ENCODE data around the gene CFAP299.

CFAP299 gene

DNA sequence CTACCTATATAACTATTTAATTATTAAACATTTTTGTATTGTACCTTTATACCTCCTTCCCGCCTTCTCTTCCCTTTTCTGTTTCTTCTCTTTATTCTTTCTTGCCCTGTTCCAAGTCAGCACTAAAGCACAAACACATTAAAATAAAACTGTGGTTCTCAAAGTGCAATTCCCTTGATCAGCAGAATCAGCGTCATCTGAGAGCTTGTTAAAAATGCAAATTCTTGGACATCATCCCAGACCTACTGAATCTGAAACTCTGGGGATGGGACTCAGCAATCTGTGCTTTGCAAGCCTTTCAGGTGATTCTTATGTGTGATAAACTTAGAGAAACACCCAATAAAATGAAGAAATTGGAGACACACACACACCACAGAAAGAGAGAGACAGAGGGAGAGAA, 516.5 kb downstream of the CFAP299 start:
- DNase-seq = no peak

DNA sequence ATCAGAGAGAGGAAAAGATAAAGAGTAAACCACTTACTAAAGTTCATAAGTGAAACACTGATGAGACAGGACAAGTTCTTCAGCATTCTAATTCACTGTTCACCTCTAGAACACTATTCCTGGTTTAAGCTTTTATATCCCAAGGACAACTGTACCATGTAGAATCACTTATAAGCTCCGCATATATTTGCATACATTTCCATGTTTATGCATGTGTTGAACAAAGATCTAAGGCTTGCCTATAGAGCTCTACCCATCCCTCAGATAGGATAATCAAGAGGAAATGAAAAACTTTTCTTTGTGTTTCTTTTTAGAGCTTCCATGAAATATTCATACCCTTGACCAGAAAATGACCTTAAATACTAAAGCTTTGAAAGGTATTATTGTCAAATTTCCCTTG, 538.0 kb downstream of the CFAP299 start:
- DNase-seq = no peak

DNA sequence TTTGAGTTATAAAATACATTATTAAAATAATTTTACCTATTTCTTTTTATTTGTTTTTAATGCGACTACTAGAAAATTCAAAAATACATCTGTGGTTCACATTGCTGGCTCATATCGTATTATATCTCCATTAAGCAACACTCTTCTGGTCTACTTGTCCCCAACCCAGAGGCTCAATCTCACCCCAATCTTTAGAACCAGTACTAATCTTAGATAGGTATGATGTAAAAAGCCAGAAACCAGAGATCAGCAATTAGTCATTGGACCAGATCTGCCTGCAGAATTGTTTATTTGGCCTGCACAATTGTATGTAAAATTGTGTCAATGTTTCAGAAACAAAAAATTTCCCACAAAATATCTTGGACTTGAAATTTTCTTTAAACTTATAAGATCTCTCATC, 539.4 kb downstream of the CFAP299 start:
- DNase-seq = no peak

DNA sequence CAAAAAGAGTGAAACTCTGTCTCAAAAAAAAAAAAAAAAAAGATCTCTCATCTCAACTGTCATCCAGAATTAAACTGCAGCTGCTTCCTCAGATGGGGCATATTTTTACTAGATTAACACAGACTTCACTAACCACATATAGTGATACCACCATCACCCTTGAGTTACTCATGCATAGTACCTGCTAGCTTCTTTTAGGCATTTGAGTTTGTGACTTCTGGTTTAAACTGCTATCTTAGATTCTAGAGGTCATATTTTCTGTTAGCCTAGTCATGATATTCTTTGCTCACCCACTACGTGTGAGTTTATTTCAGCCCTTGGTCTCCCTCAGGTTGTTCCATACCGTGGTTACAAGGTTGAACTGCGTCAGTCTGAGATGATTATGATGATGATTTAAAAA, 540.1 kb downstream of the CFAP299 start:
- DNase-seq = no peak

DNA sequence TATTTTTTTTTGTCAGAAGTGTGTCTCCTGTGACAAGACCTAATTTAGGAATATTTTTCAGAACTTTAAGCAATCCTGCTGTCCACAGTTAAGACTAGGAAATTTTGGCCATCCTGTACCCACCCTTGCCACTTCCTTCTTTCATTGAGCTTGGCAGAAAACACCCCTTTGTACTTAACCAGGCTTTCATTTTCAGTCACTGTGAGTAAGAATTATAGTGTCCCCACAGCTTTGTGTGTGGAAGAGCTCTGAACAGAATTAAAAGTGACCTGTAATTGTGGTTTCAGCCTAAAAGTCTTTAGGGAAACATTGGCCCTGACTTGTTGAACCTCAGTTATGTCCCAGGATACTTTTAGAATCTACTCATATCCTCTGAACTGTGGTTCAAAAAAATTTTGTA, 541.3 kb downstream of the CFAP299 start:
- no peak for DNase-seq

DNA sequence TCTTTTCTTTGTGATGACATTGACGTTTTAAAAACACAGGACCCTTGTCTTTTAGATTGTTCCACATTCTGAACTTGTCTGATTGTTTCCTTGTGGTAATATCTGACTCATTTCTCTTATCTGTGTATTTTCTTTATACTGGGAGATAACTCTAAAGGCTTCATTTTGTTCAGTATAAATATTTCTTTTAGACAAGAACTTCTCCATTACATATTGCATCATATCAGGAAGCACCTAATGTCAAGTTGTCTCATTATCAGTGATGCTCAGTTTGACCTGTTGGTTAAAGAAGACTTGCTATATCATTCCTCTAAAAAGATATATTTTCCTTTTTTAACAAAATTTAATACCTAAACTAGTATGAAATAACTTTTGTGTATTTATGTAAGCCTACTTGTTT, 542.7 kb downstream of the CFAP299 start:
- no peak for DNase-seq

DNA sequence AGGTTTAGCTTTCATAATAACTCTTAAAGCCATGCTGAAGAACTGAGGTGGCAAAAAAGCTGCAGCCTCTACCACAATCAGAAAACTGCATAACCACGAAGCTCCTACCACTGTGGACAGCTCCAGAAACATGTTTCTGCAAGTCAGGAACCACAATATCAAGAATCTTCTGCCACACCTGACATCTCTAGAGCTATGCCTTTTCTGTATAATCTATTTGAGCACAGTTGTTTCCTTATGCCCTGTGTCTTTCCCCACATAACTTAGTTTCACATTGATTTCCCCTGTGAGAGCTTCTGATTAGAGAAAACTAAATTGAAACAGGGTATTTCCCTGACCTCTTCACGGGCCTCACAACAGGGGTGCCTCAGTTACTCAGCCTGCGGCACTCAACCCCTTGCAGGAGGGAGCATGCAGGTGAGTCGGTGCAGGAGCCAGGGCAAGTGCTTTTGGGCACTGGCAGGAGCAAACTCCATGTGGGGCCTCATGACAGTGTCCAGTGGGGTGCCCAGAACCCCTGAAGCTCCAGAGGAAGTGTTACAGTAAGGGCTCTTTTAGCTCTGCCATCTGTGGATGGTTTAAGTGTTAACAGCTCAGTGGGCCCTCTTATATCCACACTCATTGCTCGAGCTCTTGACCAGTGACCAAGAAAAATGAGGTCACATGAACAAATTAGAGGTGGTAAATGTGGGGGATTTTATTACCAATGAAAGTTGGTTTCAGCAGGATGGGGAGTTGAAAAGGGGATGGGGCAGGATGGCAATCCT, 562.2 kb downstream of the CFAP299 start:
- DNase-seq = no peak

DNA sequence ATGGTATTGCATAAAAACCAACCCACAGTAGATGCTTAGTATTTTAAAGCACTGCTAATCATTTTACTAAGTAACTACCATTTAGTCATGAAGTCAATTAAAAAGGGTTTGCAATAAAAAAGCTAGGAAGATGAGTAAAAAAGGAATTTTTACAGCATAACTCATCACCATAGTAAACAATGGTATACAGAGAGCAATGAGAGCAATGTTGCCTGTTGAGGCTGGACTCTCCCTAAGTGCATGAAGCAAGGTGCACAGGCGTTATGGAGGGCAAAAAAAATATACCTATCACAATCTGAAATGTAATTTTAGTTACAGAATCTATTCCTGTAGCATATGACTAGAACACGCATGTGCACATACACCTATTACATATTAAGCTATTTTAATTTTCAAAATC, 565.4 kb downstream of the CFAP299 start:
- DNase-seq = no peak

DNA sequence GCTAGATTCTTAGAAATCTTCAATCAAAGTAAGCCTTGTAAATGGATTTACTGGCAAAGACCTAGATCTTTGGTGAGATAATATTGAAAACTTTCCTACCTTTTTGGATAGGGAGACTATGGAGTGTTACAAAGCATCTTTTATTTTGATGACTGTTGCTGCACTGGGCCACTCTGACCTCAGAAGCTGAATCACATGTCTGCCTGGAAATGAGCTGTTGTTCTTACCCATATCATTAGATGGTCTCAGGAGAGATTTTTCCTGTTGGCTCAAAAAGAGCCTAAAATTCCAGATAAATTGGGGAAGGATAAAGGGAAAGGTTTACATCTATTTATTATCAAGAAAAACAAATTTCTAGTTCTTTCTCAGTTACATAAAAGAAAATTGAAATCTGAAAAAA, 567.5 kb downstream of the CFAP299 start:
- no peak for DNase-seq

DNA sequence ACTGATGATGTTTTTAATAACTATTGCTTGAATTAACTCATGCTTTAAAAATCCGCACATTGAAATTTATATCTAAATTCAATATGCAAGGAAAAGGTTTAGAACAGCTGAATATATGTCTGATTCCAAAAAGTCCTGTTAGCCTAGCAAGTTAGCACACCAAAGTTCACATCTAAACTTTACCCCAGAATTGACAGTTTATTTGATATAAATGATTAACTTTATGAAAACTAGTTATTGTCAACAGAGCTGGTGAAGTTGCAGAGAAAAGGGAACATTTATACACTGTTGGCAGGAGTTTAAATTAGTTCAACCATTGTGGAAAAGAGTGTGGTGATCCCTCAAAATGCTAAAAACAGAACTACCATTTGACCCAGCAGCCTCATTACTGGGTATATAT, 574.4 kb downstream of the CFAP299 start:
- no peak for DNase-seq

DNA sequence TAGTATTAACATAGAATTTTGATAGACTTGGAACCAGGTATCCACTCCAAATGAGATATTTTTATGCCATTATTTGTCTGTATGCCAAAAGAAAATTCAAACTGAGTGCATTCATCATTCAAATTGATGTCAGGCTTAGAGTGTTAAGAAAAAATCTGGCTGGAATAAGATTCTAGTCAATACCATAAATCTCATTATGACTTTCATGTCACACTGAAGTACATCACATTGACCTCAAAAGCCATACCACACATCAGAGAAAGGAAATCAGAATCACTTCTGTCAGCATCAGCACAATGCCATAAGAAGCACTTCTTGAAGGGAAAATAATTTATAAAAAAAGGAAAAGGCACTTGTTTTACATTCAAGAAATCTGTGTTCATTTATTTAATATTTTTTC, 575.9 kb downstream of the CFAP299 start:
- no peak for DNase-seq

DNA sequence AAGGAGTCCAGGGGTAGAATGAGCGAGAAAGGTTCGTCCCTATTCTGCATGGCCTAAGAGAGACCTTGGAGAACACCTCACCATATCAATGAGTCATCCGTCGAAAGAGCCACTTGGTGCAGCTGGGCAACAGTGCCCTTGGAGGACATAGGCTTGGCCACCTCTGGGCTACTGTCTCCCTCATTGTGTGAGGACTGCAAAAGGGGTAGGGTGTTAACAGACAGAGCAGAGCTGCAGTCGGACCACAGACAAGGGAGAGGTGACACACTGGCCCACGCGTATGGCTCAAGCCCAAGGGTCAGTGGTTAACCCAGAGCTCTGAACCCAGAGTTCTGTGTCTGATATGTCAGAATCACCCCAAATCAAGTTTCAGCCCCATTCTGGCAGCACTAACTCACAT, 576.8 kb downstream of the CFAP299 start:
- DNase-seq = no peak

DNA sequence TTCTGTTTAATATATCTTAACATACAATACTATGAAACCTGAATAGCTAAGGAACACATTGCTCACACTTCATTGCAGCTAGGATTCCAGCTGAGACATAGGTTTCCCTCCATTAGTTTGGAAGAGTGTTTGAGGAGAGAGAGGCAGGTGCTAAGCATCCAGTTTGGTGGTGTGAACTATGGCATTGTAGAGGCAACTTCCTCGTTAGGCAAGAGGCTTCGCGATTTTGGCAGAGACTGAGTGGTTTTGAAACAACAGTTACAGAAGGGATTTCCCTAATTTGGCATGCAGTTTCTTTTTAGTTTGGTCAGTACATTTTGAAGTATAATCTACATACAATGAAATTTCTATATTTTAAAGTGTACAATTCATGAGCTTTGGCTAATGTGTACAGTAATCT, 577.9 kb downstream of the CFAP299 start:
- DNase-seq = no peak

DNA sequence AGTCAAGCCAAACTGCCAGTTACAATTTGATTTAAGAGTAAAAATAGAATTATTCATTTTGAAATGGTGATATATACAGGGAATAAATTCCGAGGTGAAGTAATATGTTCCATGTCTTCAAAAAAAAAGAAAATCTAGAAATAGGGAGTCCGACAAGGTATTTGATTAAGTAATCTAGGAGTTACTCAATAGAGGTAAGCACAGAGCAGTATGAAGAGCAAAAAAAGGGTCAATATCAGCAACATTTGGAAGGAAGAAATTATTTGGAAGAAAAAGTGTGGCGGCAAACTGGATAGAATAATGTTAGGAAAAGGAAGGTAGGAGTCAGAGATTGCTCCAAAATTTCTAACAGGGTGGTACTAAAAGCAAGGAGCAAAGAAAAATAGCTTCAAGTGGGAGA, 581.2 kb downstream of the CFAP299 start:
- DNase-seq = no peak

DNA sequence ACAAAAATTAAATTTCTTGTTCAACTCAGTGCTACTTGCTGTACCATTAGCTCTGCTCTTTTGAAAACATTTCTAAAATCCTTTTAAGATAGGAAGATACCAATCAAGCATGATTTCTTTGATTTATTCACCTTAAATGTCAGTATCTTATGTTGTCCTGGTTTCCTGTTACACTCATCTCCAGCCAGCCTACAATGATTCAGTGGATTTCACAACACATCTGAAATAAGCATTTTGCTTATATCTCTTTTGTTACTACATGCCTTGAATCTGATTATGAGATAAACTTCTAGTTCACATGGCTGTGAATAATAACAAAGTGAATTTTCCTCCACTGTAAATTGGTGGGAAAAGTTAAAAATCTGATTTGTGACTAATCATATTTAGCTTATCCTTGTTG, 582.5 kb downstream of the CFAP299 start:
- no peak for DNase-seq

DNA sequence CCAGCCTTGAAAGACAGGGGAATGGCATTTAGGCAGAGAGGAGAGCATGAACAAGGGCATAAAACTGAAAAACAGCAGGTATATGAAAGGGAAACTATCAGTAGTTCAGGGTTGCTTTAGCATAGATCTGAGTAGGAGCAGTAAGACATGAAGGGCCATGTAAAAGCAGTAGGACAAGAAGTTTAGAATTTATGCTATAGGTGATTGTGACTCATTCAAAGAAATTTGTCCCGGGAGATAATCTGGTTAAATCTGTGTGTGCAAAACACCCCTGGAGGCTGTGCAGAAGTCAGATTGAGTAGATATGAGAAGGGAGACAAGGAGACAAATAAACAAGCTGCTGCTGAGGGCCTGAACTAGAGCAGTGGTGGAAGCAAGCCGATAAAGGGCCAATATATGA, 585.9 kb downstream of the CFAP299 start:
- DNase-seq = no peak

DNA sequence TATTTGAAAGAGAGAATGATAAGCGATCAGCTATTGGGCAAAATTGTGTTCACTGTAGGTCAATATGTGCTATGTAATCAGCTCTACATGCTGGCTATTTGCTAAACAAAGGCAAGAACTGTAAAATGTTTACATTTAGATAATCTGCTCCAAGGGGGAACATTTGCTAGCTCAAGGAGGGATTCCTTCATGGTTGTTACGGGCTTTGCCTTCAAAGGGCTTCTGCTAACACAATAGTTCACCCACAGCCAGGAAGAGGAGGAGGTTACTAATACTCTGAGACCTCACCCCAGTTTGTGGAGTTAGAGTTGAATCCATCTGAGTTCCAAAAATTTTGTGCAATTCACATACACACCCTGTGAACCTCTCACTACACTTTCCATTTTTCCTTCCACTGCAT, 587.4 kb downstream of the CFAP299 start:
- no peak for DNase-seq

DNA sequence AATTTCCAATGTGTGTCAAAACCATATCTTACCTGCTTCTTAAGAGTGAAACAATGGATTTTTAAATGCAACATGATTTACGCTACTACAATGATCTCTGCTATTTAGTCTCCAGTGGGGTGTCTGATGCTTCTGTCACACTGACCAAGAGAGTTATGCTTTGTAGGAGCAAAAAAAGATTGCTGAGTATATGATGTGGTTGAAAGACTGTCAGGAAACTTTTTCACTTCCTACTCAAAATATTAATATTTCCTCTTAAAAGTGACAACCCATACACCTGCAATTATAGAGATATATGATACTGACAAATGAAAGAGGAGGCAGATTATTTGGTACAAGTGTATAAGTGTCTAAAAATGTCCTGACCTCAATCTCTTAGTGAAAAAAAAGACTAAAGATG, 589.8 kb downstream of the CFAP299 start:
- DNase-seq = no peak

DNA sequence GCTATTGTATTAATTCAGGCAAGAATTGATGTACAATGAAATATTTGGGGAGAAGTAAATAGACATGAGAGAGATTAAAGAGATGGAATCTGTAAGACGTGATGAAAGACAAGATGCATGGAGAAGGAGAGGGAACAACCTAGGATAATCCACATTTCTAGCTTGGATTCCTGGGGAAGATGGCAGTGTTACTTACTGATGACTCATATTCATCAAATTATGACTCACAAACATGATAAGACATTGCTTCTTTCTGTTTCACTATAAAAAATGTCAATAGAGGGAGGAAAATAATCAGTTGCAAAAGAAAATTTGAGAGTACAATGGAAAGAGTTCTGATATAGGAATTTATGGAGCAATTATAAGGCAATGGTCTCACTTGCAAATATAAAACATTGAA, 590.9 kb downstream of the CFAP299 start:
- peak; percentile 1 for DNase-seq

DNA sequence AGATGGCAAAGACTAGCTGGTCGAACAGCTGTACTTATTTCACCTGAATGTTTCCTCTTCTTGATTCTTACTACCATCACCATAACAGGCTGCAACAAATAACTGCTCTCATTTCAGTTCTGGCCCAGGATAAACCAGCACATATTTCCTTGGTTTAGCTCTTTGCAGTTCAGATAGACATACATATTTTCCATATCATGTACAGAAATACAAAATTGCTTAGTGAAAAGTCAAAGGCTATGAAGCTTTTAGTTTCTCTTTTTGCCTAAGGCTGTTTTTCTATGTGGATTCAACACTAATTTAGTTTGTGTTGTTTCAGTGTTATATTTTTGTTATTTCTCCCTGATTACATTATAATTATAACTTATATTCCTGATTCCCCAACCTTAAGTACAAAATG, 591.4 kb downstream of the CFAP299 start:
- no peak for DNase-seq

DNA sequence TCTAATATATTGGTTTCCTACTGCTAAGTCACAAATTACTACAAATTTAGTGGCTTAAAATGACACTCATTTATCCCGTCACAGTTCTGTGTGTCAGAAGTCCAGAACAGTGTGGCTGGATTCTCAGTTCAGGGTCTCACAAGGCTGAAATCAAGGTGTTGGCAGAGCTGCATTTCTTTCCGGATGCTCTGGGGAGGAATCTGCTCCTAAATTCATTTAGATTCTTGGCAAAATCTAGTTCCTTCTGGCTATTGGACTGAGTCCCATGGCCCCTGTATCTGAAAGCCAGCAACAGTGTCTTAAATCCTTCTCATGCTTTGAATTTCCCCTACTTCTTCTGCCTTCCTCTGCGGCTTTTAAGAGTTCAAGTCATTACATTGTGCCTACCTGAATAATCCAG, 591.9 kb downstream of the CFAP299 start:
- no peak for DNase-seq

DNA sequence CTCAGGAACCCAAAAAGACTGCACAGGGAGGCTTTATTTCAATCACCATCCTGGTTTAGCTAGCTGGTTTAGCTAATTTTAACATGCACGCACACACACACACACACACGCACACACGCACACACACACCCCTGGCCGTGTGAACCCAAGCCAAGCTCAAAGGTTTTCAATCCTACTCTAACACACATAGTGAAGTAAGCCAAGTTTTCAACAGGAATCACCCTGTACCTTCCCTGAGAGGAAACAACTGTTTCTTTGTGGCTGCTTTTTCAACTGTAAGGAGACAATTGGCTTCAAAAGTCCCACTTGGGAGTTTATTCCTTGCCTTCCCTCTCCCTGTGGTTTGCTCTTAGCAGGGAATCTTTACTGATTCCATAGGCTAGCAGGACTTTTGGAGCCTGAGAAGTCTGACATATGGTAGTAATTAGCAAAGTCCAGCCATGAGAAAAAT, 596.1 kb downstream of the CFAP299 start:
- DNase-seq = no peak

DNA sequence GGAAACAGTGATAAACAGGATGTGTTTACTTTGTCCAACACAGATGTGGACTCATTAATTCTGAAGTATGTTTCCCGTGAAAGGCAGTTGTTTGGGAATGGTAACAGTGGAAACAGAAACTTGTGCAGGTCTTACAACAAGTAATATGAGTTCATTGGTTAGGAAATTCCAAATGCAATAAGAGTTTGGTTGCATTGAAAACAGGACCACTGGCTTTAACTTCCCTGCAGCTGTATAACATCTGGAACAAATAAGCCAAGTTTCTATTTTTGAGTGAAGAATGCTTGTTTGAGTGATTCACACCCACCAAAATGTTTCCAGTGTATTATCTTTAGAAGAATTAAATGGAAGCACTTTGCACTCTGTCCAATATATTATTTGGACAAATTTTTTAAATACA, 612.6 kb downstream of the CFAP299 start:
- DNase-seq = no peak

DNA sequence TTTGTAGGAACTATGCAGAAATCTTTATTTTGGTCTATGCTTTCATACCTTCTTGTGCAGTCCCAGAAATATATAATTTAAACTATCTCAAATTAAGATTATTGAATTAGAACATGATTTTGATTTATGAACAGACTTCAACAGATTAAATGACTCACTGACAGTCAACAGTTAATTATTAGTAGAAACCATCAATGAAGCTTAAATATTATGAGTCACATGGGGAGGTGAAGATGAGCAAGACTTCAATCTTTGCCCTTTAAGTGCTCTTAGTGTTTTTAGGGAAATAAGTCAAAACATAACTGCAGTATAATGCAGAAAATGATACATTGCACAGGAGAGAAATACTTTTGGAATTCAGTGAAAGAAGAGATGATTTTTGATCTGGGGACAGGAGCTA, 613.5 kb downstream of the CFAP299 start:
- DNase-seq = no peak

DNA sequence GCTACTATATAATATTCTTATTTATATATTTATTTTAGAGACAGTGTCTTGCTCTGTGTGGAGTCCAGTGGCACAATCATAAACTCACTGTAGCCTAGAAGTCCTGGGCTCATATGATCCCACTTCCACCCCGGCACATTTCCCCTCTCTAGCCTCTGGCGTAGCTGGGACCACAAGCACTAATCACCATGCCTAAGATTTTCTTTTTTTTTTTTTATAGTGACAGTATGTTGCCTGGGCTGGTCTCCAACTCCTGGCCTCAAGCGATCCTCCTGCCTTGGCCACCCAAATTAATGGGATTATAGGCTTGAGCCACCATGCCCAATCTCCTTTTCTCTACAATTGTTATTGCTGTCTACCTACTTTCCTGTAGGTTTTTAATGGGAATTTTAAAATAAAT, 620.9 kb downstream of the CFAP299 start:
- no peak for DNase-seq

DNA sequence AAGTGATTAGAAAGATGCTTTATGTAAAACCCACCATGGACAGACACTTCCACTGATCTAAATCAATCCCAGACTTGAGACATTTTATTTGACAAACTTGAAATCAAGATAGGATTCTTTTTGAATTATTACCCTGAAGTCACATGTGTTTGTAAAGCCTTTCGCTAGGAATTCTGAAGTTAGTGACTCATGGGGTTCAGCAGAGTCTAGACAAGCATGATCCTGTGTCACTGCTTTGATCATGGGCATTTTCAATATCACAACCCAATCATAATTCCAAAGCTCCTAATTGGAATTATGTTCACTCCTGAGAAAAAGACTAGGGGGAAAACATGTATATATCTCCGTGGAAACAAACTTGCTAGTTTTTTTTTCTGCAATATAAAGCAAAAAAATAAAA, 627.5 kb downstream of the CFAP299 start:
- peak; percentile 2 for DNase-seq

Measured in EL (cell line).